PFSK-1 (cell line): ENCODE data around the gene SMOC2.

Experiments
- FOXP2 ChIP-seq: optimal IDR thresholded peaks from 2 replicates; pipeline ENCODE3; 2011; ENCODE audit warnings: borderline replicate concordance, control low read depth, inconsistent platforms; ENCODE audit not compliant: insufficient read depth; ENCODE audit errors: extremely low read length, extremely low read depth
- POLR2AphosphoS5 ChIP-seq: IDR thresholded peaks from 2 replicates; pipeline ENCODE4 v1.6.1; 2012; ENCODE audit warnings: low read depth, mild to moderate bottlenecking, control low read depth, low read length, moderate library complexity
- SIN3A ChIP-seq: IDR thresholded peaks from 2 replicates; pipeline ENCODE4 v1.6.1; 2012; ENCODE audit warnings: mild to moderate bottlenecking, low read length, moderate library complexity, borderline replicate concordance; ENCODE audit not compliant: insufficient read depth
- TAF1 ChIP-seq: IDR thresholded peaks from 2 replicates; pipeline ENCODE4 v1.6.1; 2012; ENCODE audit warnings: low read length, control low read depth, borderline replicate concordance; ENCODE audit not compliant: insufficient read depth
- TF ChIP-seq, protein P1 (sequence below), 2 experiments: IDR thresholded peaks; 2 replicates each; pipeline versions ENCODE4 v1.6.1 to v1.8.0; 2011 to 2012; ENCODE audit warnings: low read depth in 2 of 2, low read length in 2 of 2, control low read depth in 1 of 2, inconsistent platforms in 1 of 2, mild to moderate bottlenecking in 1 of 2, moderate library complexity in 1 of 2; ENCODE audit not compliant: insufficient read depth in 1 of 2

Gene SMOC2

DNA sequence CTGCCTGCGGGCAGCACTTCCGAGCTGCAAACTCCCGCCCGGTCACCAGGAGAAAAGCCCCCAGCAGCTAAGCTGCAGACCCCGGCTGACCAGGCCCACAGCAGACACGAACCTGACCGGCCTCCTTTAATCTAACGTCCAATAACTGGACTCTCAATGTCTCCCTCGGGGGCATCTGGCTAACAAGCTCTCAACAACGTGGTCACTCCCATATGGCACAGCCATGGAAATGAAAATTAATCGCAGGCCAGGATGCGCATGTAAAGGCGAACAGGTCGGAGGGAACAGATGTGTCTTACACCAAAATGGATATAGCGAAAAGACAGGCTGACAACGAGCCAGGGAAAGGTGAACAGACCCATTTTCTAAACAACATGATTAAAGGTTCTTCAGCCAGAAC is 44.4 kb upstream of the SMOC2 start:
- no peak for TF ChIP-seq SIN3A
- no peak for TF ChIP-seq FOXP2
- no peak for TF ChIP-seq TAF1
- TF ChIP-seq, protein P1, sequence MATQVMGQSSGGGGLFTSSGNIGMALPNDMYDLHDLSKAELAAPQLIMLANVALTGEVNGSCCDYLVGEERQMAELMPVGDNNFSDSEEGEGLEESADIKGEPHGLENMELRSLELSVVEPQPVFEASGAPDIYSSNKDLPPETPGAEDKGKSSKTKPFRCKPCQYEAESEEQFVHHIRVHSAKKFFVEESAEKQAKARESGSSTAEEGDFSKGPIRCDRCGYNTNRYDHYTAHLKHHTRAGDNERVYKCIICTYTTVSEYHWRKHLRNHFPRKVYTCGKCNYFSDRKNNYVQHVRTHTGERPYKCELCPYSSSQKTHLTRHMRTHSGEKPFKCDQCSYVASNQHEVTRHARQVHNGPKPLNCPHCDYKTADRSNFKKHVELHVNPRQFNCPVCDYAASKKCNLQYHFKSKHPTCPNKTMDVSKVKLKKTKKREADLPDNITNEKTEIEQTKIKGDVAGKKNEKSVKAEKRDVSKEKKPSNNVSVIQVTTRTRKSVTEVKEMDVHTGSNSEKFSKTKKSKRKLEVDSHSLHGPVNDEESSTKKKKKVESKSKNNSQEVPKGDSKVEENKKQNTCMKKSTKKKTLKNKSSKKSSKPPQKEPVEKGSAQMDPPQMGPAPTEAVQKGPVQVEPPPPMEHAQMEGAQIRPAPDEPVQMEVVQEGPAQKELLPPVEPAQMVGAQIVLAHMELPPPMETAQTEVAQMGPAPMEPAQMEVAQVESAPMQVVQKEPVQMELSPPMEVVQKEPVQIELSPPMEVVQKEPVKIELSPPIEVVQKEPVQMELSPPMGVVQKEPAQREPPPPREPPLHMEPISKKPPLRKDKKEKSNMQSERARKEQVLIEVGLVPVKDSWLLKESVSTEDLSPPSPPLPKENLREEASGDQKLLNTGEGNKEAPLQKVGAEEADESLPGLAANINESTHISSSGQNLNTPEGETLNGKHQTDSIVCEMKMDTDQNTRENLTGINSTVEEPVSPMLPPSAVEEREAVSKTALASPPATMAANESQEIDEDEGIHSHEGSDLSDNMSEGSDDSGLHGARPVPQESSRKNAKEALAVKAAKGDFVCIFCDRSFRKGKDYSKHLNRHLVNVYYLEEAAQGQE (IDR thresholded peaks at IDR 0.05; ENCODE audit: insufficient read depth in 1 of 2, low read depth in 2 of 2, low read length in 2 of 2): no peak
- no peak for TF ChIP-seq POLR2AphosphoS5

DNA sequence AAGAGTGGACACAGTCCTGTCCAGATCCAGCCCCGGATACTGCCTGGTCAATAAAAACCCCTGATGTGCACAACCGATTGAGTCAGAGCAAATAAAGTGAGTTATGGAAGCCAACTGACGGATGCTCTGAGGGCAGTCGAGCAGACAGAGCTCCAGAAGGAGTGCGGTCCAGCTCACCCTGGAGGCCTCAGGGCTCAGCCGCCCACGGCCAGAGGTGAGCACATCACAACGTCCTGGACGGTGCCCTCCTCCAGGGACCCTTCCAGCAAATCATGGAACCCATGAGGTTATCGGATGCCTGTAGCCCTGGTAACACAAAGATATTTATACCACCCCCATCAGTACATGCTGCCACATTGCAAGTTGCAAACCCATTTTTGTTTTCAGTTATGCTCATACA is 44.0 kb upstream of the SMOC2 start:
- no peak for TF ChIP-seq POLR2AphosphoS5
- no peak for TF ChIP-seq SIN3A
- no peak for TF ChIP-seq FOXP2
- TF ChIP-seq, protein P1 (IDR thresholded peaks at IDR 0.05; ENCODE audit: insufficient read depth in 1 of 2, low read depth in 2 of 2, low read length in 2 of 2): no peak
- no peak for TF ChIP-seq TAF1

DNA sequence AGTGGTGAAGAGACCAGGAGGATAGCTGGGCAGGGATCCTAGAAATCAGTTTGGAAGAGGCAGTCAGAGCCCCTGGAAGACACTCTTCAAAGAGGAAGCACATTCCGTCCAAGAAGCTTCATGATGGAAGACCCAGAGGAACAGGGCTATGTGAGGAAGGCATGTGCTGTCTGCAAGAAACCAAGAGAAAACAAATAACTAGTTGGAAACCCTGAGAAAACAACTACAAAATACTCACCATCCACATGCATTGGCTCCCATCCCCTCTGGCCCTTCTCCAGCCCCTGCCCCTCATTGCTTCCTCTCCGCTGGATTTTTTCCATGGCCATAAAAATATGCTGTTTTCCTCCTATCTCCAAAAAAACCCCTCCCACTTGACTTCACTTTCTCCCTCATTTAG is 40.9 kb upstream of the SMOC2 start:
- no peak for TF ChIP-seq POLR2AphosphoS5

DNA sequence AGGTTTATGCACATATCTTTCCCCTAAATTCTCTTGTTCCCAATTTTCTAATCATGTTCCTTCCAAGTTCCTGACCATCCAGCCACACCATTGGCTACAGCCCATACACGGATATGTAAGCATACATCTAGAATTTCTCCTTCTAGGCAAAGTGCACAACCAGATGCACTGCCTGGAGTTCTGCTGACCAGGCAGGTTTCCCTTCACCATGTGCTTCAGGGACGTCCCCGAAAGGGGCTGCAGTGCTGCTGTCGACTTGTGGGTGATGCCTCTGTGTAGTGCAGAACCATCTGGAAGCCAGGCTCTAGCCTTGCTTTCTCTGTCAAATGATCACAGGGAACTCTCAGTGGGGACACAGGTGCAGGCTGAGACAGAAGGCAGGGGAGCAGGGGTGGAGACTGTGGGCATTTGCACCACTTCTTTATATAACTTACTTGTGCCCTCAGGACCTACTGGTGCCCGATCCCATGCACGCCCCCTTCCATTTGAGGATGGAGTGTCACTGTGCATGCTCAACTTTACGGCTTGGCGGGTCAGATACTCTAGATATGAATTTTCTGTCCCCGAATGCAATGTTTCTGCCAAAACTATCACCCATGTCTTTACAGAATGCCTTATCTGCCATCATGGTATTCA is 37.5 kb upstream of the SMOC2 start:
- TF ChIP-seq POLR2AphosphoS5 (no peak), SIN3A (no peak), TAF1 (no peak), FOXP2 (no peak)
- TF ChIP-seq, protein P1 (IDR thresholded peaks at IDR 0.05; ENCODE audit: insufficient read depth in 1 of 2, low read depth in 2 of 2, low read length in 2 of 2): no peak

DNA sequence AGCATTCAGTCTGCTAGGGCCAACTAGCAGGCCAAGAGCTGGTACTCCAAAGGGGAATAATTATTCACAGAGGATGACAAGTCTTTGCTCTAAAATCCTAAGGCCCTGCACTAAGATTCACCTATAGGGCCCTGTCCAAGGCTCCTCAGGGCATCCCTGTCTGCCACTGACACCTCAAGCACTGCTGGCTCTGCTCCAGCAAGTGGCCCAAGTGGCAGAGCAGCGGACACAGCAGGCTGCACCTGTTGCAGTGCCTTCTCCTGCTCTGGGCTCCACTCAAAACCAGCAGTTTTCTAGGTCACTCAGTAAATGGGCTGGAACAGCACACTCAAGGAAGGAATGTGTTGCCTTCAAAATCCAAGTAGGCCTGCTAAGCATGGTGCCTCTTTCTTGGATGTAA is 36.4 kb upstream of the SMOC2 start:
- TF ChIP-seq, protein P1 (IDR thresholded peaks at IDR 0.05; ENCODE audit: insufficient read depth in 1 of 2, low read depth in 2 of 2, low read length in 2 of 2): no peak
- TF ChIP-seq POLR2AphosphoS5: no peak
- no peak for TF ChIP-seq FOXP2
- no peak for TF ChIP-seq TAF1
- no peak for TF ChIP-seq SIN3A
